Upper lobe of right lung (tissue), 1 donor: ENCODE measurements around the gene NTM. TPM values are rescaled to one million over a fixed set of nuclear protein-coding genes. Genes with fewer than 3 reads are reported as not detected.
"Not testable (repeated sequence)": the region's sequence is repeated elsewhere in the genome, so short reads cannot be mapped to it uniquely, and the experiment has no call there.

Experiments used
- ATAC-seq: fragments of 200-7000 bp; cut with Tn5 transposase; one replicate; pipeline ENCODE4 v1.9.1; 2020; ENCODE audit warnings: mild to moderate bottlenecking, moderate library complexity
- DNase-seq: peaks from one replicate; pipeline ENCODE4 v3.0.0-alpha.2; 2020
- H3K27ac ChIP-seq: fragments of 200-600 bp; one replicate; pipeline ENCODE4 v1.8.0; 2022
- H3K27me3 ChIP-seq: fragments of 200-600 bp; one replicate; pipeline ENCODE4 v1.8.0; 2022; ENCODE audit warnings: mild to moderate bottlenecking
- H3K36me3 ChIP-seq: fragments of 200-600 bp; one replicate; pipeline ENCODE4 v1.8.0; 2022
- H3K4me1 ChIP-seq: fragments of 200-600 bp; one replicate; pipeline ENCODE4 v1.8.0; 2022
- H3K4me3 ChIP-seq: fragments of 200-600 bp; one replicate; pipeline ENCODE4 v1.8.0; 2022; ENCODE audit warnings: mild to moderate bottlenecking
- H3K9me3 ChIP-seq: fragments of 200-600 bp; one replicate; pipeline ENCODE4 v1.8.0; 2022
- CTCF ChIP-seq: fragments of 200-600 bp; IDR thresholded peaks from one replicate; pipeline ENCODE4 v1.8.0; 2022; ENCODE audit warnings: antibody characterized with exemption
- intact Hi-C: fragments of 100-400 bp; cut with DNase I; formaldehyde crosslinking; loops from one replicate; pipeline ENCODE4 v1.11.0; 2022
- total RNA-seq: library from RNA; stranded (reverse); fragmentation: NEBNext Ultra II Directional; extraction: Animal tissue kit (Norgen Biotek cat#: 25700); gene quantifications from one replicate; pipeline ENCODE4 v1.2.1, GENCODE V29; 2021
- donor health status: DM: no; HTN: yes; CAD: no; lungs with severe emphysema.

The NTM gene
- total RNA-seq, 1 donor from 2014 or later = 3.7 TPM

DNA sequence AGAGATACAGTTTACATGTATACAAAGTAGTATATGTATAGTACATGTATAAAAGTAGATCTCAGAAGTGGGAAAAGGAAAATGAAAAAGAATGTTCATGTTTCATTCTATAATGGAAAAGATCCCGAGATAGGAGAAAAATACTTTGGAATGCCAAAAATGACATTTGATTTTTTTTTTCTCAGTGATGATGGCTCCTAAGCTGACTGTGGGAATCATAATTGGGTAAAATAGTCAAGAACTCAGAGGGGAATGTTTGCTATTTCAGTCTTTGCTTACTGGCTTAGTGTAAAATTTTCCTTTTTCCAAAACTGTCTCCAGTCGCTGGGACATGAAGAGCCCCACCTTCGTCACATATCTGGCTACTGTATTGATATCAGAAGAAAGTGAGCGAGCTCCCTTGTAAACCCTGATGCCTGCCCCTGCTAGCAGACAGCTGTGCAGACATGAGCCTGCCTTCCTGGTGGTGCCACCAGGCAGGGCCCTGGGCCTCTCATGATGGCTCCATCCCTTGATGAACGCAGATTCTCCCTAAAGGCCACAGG, 944.6 kb downstream of the NTM start:
- no peaks in the 10 kb centered on the region for H3K27me3 ChIP-seq
- no peak for TF ChIP-seq CTCF
- no peak overlapping the region for H3K27ac ChIP-seq
- H3K9me3 ChIP-seq = no peaks in the 10 kb centered on the region
- no peaks in the 10 kb centered on the region for H3K36me3 ChIP-seq
- no peaks in the 10 kb centered on the region for H3K4me1 ChIP-seq
- DNase-seq = no peak
- H3K4me3 ChIP-seq = no peak overlapping the region
- intact Hi-C loops = no loop called here
- no peak for ATAC-seq

- Histone ChIP-seq H3K9me3 (no peaks in the 10 kb centered on the region), H3K27ac (no peak overlapping the region), H3K36me3 (no peaks in the 10 kb centered on the region), H3K4me1 (no peaks in the 10 kb centered on the region), H3K27me3 (no peaks in the 10 kb centered on the region), H3K4me3 (no peak overlapping the region)
- no peak for TF ChIP-seq CTCF
- ATAC-seq = no peak
- no peak for DNase-seq
- intact Hi-C loops = no loop called here
These were observed 945.3 kb downstream of the NTM start for GRCh38 chr11:132315696-132316095.

- Histone ChIP-seq H3K4me1 (no peaks in the 10 kb centered on the region), H3K9me3 (no peaks in the 10 kb centered on the region), H3K27me3 (no peaks in the 10 kb centered on the region), H3K36me3 (no peaks in the 10 kb centered on the region), H3K4me3 (no peak overlapping the region), H3K27ac (no peak overlapping the region)
- DNase-seq (no peak), ATAC-seq (no peak)
- intact Hi-C loops = no loop called here
- no peak for TF ChIP-seq CTCF
These were observed 948.2 kb downstream of the NTM start for GRCh38 chr11:132318421-132319157.

- ATAC-seq, H3K4me3 ChIP-seq, H3K9me3 ChIP-seq, intact Hi-C loops, H3K27ac ChIP-seq, H3K36me3 ChIP-seq, H3K27me3 ChIP-seq, DNase-seq, H3K4me1 ChIP-seq: not testable (repeated sequence)
These were observed 949.0 kb downstream of the NTM start for GRCh38 chr11:132319419-132319818.

GRCh38 chr11:132330515-132330914, 960.1 kb downstream of the NTM start:
- Histone ChIP-seq H3K36me3 (no peaks in the 10 kb centered on the region), H3K4me1 (no peaks in the 10 kb centered on the region), H3K4me3 (no peak overlapping the region), H3K9me3 (no peaks in the 10 kb centered on the region), H3K27ac (no peak overlapping the region), H3K27me3 (no peaks in the 10 kb centered on the region)
- intact Hi-C loops = no loop called here
- ATAC-seq (no peak), DNase-seq (no peak)
- no peak for TF ChIP-seq CTCF

GRCh38 chr11:132332521-132332920, 962.1 kb downstream of the NTM start:
- intact Hi-C loops = no loop called here
- ATAC-seq (no peak), DNase-seq (no peak)
- H3K36me3 ChIP-seq = no peaks in the 10 kb centered on the region
- H3K4me1 ChIP-seq = no peaks in the 10 kb centered on the region
- no peak for TF ChIP-seq CTCF
- H3K27me3 ChIP-seq = no peaks in the 10 kb centered on the region
- H3K9me3 ChIP-seq = no peaks in the 10 kb centered on the region
- no peak overlapping the region for H3K4me3 ChIP-seq
- H3K27ac ChIP-seq = no peak overlapping the region
